Activated T-helper 1 cell treated with Interleukin-2 at 50 U/mL for 16 hours (primary cell): ENCODE data around the gene UTF1.
A peak's percentile ranks its signal among the peaks of the same experiment; 100 is the strongest.

Source experiments
- DNase-seq: peaks from one replicate; pipeline ENCODE4 v3.0.0-alpha.2; 2020; ENCODE audit warnings: low read depth

The UTF1 gene

DNA sequence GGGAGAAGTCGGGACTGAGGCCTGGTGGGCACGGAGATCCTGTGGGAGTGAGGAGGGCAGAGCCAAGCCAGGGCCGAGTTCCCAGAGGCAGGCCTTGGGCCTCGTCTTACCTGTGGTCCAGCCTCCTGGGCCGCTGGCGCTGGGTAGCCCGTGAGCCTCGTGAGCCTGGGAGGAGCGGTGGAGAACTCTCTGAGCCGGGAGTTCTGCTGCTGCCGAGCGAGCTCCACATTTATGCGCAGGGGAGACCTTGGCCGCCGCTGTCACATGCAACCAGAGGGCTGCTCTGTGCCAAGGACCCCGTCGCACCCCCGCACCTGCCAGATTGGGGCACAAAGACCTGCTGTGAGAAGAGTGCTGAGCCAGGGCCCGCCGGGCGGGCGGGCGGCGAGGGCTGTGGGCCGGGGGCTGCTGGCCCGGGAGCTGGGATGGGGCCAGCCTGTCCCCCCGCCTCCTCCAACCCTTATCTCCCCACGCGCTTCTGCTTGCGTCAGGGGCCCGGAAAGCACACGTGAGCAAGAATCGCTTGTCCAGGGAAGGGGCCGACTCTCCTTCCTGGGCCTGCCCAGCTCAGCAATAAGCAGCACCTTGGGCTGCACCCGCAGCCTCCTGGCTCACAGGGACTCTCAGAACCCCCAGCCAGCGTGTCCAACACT, 17.8 kb downstream of the UTF1 start:
- no peak for DNase-seq

- no peak for DNase-seq
Observed at GRCh38 chr10:133248334-133248715, 18.3 kb downstream of the UTF1 start.

- no peak for DNase-seq
Observed at GRCh38 chr10:133249094-133249780, 19.2 kb downstream of the UTF1 start.

- no peak for DNase-seq
Observed at GRCh38 chr10:133249975-133250754, 20.1 kb downstream of the UTF1 start.

GRCh38 chr10:133251388-133252222, 21.6 kb downstream of the UTF1 start:
- no peak for DNase-seq

GRCh38 chr10:133252223-133252552, 22.2 kb downstream of the UTF1 start:
- no peak for DNase-seq

GRCh38 chr10:133253361-133253955, 23.4 kb downstream of the UTF1 start:
- DNase-seq: no peak

DNA sequence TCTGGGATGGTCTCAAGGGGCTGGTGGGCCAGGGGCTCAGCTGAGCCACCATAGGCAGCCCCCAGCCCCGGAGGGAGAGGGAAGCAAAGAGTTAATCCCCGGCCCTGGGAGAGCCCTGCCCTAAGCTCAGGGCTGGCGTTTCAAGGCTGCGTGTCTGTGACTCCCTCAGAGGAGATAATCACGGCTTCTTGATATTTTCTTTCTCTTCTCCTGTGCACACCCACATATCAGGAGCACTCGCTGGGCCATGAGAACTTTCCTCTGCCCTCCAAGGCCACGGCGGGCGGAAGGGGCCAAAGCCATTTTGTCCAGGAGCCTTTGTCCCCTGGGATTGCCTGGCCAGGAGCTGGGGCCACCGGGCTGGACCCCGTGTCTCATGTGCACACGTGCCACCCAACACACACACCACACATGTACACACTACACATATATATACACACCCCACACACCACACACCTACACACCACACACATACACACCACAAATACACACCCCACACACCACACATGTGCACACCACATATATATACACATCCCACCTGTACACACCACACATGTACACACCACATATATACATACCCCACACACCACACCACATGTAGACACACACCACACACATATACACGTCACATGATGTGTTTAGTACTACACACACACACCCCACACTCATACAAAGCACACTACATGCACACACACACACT, 24.6 kb downstream of the UTF1 start:
- DNase-seq: no peak

DNA sequence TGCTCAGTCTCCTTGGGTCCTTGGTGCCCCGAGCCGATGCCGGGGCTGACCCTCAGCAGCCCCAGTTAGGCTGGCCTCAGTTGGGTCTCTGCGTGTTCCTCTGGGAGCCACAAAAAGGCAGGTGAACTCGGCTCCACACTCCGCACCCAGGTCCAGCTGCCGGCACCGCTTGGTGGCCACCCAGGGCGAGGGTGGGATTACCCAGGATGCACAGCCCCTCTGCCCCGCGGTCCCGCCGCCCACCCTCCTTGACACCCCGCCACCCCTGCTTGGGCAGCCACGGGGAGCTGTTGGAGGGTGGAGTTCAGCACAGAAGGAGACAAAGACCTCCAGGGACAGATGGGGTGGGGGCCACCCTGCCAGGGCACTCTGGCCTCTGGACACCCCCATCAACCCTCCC, 25.3 kb downstream of the UTF1 start:
- no peak for DNase-seq

DNA sequence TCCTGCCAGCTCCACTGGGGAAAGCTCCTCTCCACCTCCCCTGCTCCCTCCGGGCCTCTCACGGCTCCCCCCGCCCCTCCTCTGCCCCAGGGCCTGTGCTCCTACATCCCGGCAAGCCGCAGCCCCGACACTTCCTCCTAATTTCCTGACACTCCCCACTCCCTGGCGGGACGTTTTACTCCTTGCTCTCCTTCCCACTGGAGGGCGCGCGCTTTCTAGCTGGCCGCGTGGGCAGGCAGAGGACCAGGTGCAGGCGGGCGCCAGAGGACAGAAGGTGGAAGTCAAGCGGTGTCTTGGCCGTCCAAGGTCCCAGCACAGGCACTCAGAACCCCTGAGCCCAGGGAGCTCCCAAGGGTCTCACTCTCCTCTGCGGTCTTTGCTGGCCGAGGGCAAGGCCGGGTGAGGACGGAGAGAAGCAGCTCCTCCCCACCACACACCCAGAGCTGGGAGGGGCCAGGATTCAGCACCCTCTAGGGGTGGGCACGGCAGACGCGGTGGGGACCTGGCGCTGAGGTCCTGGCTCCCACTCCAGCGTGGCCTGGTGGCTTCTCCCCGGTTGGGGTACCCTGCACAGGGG, 27.6 kb downstream of the UTF1 start:
- no peak for DNase-seq

DNA sequence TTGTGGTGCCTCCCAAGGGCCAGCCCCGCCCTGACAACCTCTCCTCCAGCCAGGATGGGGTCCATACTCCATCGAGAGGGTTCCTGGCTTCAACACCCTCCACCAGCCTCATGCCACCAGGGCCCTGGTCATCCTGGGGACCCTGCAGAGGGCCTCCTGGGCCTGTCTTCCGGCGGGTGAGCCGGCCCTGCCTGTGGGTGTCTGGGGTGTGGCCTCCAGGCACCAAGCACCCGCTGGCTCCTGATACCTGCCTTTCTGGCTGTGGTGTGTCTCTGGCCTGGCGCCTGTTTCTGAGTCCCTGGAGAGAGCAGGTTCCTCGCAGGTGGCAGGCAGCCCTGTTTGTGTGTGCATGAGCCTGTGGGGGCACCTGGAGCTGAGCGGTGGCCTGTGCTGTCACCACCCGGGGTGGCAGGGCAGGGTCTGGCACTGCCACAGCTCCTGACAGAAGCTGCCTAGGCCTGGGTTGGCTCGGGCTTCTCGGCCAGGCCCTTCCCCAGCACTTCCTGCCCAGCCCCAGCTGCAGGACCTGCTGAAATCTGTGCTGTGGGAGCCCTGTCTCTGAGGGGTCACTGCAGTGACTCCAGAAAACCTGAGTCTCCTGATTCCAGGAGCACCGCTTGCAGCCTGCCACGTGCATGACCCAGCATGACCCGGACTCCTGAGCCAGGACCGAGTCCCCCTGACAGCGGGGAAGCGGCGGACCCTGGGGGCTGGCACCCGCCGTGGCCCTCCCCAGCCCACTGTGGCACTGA, 28.2 kb downstream of the UTF1 start:
- DNase-seq: no peak

DNA sequence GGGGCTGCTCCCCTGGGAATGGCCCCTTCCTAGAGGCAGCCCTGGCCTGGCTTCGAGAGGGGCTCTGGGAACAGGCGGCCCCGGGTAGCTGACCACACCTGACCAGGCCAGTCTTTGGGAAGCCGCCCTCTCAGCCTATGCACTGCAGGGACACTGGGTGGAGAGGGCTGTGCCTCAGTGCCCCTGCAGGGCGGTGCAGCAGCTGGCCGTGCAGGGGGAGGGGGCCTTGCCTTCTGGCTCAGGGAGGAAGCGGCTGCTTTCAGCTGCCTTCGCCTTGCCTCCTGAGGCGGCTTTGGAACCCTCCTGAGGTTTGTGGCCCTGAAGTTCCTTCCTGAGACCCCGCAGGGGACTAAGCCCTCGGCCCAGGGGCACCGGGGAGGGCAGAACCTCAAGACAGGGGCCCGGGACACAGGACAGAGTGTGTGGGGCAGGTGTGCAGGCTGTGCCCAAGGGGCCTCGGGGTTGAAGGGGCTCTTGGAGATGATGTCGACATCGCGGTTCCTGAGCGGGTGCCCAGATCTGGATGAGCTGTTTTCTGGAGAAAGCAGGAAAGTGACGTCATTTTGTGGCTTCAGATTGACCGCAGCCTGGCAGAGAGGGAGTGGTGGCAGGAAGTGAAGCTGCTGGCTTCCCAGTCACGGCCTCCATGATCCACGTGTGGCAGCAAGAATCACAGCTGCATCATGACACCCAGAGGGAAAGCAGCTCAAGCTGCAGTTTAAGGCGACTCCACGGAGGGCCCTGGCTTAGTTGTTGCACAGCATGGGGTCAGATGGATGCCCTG, 29.0 kb downstream of the UTF1 start:
- DNase-seq: peak; percentile 72

- DNase-seq: no peak
Observed at GRCh38 chr10:133259602-133259989, 29.6 kb downstream of the UTF1 start.

GRCh38 chr10:133260895-133261725, 31.1 kb downstream of the UTF1 start:
- peak; percentile 33 for DNase-seq

DNA sequence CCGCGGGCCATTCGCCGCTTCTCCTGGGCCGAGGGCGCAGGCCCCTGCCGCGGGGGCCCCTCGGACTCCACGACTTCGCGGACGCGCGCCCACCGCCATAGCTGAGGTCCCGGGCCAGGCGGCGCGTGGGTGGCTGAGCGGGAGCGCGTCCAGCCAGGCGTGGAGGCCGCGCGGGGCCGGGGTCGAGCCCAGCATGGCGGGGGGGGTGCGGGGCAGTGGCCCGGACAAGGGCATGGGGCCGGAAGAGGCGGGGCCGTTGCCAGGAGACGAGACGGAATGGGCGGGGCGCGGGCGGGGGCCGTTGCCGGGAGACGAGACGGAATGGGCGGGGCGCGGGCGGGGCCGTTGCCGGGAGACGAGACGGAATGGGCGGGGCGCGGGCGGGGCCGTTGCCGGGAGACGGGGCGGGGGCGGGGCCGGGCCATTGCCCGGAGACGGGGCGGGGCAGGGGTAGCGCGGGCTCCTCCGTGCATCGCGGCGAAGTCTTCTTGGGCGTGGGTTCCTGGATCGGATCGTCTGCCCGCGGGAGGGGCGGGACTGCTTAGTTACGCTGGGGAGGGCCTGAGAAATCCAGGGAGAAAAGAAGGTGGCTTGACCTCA, 31.8 kb downstream of the UTF1 start:
- DNase-seq: peak; percentile 81

DNA sequence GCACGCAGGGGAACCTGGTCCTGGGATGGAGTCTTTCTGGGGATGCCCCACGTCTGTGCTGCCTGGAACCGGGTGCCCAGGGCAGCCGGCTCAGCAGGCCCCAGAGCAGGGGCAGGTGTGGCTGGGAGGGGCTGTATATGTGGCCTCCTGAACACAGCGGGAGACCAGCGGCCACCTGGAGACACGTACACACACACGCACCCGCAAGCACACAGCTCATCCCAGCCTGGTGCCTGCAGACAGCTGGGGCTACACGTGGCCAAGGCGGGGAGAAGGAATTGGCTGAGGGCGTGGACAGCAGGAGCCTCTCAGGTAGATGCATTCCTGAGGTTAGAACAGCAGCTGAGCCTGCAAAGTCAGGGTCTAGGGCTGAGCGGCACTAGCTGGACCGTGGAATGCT, 32.7 kb downstream of the UTF1 start:
- no peak for DNase-seq

- DNase-seq: no peak
Observed at GRCh38 chr10:133263674-133264073, 33.7 kb downstream of the UTF1 start.

- no peak for DNase-seq
Observed at GRCh38 chr10:133264461-133264860, 34.4 kb downstream of the UTF1 start.
